WTC11 (cell line): Measurements from ENCODE around the gene SWAP70. TPM values are rescaled to one million over a fixed set of nuclear protein-coding genes. Genes with fewer than 3 reads are reported as not detected.

Experiments
- CREM ChIP-seq: sonication (generic); formaldehyde crosslinking; IDR thresholded peaks from 2 replicates; pipeline ENCODE4 v1.8.1; 2022; ENCODE audit warnings: mild to moderate bottlenecking, missing genetic modification reagents, moderate library complexity
- ELF4 ChIP-seq: sonication (generic); formaldehyde crosslinking; IDR thresholded peaks from 2 replicates; pipeline ENCODE4 v1.8.1; 2022; ENCODE audit warnings: low read depth, mild to moderate bottlenecking, moderate library complexity, missing genetic modification reagents
- FOXK1 ChIP-seq: sonication (generic); formaldehyde crosslinking; IDR thresholded peaks from 2 replicates; pipeline ENCODE4 v1.8.0; 2022; ENCODE audit warnings: mild to moderate bottlenecking, moderate library complexity, missing genetic modification reagents
- KAT7 ChIP-seq: sonication (generic); formaldehyde crosslinking; IDR thresholded peaks from 2 replicates; pipeline ENCODE4 v1.8.1; 2023; ENCODE audit warnings: missing genetic modification reagents, mild to moderate bottlenecking, borderline replicate concordance
- NR2C2 ChIP-seq: sonication (generic); formaldehyde crosslinking; IDR thresholded peaks from 2 replicates; pipeline ENCODE4 v1.8.0; 2022; ENCODE audit warnings: mild to moderate bottlenecking, missing genetic modification reagents
- OVOL2 ChIP-seq: fragments of 250-450 bp; sonication (Bioruptor Pico); IDR thresholded peaks from 2 replicates; pipeline ENCODE4 v1.9.0; 2021; ENCODE audit warnings: mild to moderate bottlenecking, borderline replicate concordance
- ZNF219 ChIP-seq: sonication (generic); formaldehyde crosslinking; IDR thresholded peaks from 2 replicates; pipeline ENCODE4 v1.8.0; 2023; ENCODE audit warnings: missing genetic modification reagents, mild to moderate bottlenecking, borderline replicate concordance
- total RNA-seq: library from RNA; stranded (reverse); gene quantifications from 3 replicates; pipeline ENCODE4 v1.2.3, GENCODE V29; 2021
- TF ChIP-seq, protein P1 (sequence below): sonication (generic); formaldehyde crosslinking; IDR thresholded peaks from 2 replicates; pipeline ENCODE4 v1.8.0; 2022; ENCODE audit warnings: missing genetic modification reagents
- TF ChIP-seq, protein P2 (sequence below): sonication (generic); formaldehyde crosslinking; IDR thresholded peaks from 2 replicates; pipeline ENCODE4 v1.8.0; 2022; ENCODE audit warnings: mild to moderate bottlenecking, missing genetic modification reagents
- TF ChIP-seq, protein P3 (sequence below): sonication (generic); formaldehyde crosslinking; conservative IDR thresholded peaks from 2 replicates; pipeline ENCODE4 v1.8.1; 2022; ENCODE audit warnings: mild to moderate bottlenecking, missing genetic modification reagents
- TF ChIP-seq, protein P4 (sequence below): sonication (generic); formaldehyde crosslinking; conservative IDR thresholded peaks from 2 replicates; pipeline ENCODE4 v1.8.1; 2023; ENCODE audit warnings: mild to moderate bottlenecking, low read depth, missing genetic modification reagents, moderate library complexity
- TF ChIP-seq, protein P5 (sequence below): fragments of 250-450 bp; sonication (Bioruptor Pico); IDR thresholded peaks from 2 replicates; pipeline ENCODE4 v1.9.0; 2021; ENCODE audit warnings: mild to moderate bottlenecking
- TF ChIP-seq, protein P6 (sequence below): sonication (generic); formaldehyde crosslinking; IDR thresholded peaks from 2 replicates; pipeline ENCODE4 v1.8.1; 2022; ENCODE audit warnings: low read depth, missing genetic modification reagents, borderline replicate concordance
- TF ChIP-seq, protein P7 (sequence below): sonication (generic); formaldehyde crosslinking; IDR thresholded peaks from 2 replicates; pipeline ENCODE4 v1.8.1; 2023; ENCODE audit warnings: mild to moderate bottlenecking, missing genetic modification reagents, borderline replicate concordance
- TF ChIP-seq, protein P8 (sequence below): fragments of 250-450 bp; sonication (Bioruptor Pico); conservative IDR thresholded peaks from 2 replicates; pipeline ENCODE4 v1.9.0; 2021; ENCODE audit warnings: mild to moderate bottlenecking

The SWAP70 gene
- total RNA-seq, 1 experiment from 2014 or later, result 24.1 TPM

DNA sequence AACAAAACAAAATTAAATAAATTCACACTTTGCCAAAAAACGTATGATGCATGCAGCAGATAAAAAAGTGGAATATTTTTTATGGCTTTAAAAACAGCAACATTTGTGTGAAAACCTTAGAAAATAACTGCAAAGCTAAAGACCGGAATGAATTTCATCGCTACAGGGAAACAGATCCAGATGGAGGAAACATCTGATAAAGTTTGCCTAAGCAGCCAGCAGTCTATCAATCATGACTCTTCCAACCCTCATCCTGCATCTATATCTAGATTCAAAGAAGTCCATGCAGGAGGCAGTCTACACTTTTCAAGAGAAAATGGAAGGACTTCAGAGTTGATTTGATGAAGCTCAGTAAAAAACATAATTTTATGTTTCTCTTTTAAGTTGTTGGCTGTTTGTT lies 126.8 kb downstream of the SWAP70 start (continued):
- TF ChIP-seq, protein P1, sequence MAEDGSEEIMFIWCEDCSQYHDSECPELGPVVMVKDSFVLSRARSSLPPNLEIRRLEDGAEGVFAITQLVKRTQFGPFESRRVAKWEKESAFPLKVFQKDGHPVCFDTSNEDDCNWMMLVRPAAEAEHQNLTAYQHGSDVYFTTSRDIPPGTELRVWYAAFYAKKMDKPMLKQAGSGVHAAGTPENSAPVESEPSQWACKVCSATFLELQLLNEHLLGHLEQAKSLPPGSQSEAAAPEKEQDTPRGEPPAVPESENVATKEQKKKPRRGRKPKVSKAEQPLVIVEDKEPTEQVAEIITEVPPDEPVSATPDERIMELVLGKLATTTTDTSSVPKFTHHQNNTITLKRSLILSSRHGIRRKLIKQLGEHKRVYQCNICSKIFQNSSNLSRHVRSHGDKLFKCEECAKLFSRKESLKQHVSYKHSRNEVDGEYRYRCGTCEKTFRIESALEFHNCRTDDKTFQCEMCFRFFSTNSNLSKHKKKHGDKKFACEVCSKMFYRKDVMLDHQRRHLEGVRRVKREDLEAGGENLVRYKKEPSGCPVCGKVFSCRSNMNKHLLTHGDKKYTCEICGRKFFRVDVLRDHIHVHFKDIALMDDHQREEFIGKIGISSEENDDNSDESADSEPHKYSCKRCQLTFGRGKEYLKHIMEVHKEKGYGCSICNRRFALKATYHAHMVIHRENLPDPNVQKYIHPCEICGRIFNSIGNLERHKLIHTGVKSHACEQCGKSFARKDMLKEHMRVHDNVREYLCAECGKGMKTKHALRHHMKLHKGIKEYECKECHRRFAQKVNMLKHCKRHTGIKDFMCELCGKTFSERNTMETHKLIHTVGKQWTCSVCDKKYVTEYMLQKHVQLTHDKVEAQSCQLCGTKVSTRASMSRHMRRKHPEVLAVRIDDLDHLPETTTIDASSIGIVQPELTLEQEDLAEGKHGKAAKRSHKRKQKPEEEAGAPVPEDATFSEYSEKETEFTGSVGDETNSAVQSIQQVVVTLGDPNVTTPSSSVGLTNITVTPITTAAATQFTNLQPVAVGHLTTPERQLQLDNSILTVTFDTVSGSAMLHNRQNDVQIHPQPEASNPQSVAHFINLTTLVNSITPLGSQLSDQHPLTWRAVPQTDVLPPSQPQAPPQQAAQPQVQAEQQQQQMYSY (CRISPR knock-in tag), result no peak
- TF ChIP-seq NR2C2 (CRISPR knock-in tag), result no peak
- TF ChIP-seq, protein P2, sequence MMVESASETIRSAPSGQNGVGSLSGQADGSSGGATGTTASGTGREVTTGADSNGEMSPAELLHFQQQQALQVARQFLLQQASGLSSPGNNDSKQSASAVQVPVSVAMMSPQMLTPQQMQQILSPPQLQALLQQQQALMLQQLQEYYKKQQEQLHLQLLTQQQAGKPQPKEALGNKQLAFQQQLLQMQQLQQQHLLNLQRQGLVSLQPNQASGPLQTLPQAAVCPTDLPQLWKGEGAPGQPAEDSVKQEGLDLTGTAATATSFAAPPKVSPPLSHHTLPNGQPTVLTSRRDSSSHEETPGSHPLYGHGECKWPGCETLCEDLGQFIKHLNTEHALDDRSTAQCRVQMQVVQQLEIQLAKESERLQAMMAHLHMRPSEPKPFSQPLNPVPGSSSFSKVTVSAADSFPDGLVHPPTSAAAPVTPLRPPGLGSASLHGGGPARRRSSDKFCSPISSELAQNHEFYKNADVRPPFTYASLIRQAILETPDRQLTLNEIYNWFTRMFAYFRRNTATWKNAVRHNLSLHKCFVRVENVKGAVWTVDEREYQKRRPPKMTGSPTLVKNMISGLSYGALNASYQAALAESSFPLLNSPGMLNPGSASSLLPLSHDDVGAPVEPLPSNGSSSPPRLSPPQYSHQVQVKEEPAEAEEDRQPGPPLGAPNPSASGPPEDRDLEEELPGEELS (CRISPR knock-in tag), result no peak
- TF ChIP-seq OVOL2 (CRISPR knock-in tag), result no peak
- TF ChIP-seq FOXK1 (CRISPR knock-in tag), result no peak
- no peak for TF ChIP-seq ZNF219 (CRISPR knock-in tag)
- TF ChIP-seq, protein P3, sequence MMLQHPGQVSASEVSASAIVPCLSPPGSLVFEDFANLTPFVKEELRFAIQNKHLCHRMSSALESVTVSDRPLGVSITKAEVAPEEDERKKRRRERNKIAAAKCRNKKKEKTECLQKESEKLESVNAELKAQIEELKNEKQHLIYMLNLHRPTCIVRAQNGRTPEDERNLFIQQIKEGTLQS, result no peak
- no peak for TF ChIP-seq CREM (CRISPR knock-in tag)
- TF ChIP-seq, protein P4, sequence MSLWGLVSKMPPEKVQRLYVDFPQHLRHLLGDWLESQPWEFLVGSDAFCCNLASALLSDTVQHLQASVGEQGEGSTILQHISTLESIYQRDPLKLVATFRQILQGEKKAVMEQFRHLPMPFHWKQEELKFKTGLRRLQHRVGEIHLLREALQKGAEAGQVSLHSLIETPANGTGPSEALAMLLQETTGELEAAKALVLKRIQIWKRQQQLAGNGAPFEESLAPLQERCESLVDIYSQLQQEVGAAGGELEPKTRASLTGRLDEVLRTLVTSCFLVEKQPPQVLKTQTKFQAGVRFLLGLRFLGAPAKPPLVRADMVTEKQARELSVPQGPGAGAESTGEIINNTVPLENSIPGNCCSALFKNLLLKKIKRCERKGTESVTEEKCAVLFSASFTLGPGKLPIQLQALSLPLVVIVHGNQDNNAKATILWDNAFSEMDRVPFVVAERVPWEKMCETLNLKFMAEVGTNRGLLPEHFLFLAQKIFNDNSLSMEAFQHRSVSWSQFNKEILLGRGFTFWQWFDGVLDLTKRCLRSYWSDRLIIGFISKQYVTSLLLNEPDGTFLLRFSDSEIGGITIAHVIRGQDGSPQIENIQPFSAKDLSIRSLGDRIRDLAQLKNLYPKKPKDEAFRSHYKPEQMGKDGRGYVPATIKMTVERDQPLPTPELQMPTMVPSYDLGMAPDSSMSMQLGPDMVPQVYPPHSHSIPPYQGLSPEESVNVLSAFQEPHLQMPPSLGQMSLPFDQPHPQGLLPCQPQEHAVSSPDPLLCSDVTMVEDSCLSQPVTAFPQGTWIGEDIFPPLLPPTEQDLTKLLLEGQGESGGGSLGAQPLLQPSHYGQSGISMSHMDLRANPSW (CRISPR knock-in tag), result no peak
- TF ChIP-seq, protein P5, sequence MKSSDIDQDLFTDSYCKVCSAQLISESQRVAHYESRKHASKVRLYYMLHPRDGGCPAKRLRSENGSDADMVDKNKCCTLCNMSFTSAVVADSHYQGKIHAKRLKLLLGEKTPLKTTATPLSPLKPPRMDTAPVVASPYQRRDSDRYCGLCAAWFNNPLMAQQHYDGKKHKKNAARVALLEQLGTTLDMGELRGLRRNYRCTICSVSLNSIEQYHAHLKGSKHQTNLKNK (CRISPR knock-in tag), result no peak
- TF ChIP-seq, protein P6, sequence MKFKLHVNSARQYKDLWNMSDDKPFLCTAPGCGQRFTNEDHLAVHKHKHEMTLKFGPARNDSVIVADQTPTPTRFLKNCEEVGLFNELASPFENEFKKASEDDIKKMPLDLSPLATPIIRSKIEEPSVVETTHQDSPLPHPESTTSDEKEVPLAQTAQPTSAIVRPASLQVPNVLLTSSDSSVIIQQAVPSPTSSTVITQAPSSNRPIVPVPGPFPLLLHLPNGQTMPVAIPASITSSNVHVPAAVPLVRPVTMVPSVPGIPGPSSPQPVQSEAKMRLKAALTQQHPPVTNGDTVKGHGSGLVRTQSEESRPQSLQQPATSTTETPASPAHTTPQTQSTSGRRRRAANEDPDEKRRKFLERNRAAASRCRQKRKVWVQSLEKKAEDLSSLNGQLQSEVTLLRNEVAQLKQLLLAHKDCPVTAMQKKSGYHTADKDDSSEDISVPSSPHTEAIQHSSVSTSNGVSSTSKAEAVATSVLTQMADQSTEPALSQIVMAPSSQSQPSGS (CRISPR knock-in tag), result no peak
- TF ChIP-seq ELF4, result no peak
- TF ChIP-seq KAT7 (CRISPR knock-in tag), result no peak
- TF ChIP-seq, protein P7, sequence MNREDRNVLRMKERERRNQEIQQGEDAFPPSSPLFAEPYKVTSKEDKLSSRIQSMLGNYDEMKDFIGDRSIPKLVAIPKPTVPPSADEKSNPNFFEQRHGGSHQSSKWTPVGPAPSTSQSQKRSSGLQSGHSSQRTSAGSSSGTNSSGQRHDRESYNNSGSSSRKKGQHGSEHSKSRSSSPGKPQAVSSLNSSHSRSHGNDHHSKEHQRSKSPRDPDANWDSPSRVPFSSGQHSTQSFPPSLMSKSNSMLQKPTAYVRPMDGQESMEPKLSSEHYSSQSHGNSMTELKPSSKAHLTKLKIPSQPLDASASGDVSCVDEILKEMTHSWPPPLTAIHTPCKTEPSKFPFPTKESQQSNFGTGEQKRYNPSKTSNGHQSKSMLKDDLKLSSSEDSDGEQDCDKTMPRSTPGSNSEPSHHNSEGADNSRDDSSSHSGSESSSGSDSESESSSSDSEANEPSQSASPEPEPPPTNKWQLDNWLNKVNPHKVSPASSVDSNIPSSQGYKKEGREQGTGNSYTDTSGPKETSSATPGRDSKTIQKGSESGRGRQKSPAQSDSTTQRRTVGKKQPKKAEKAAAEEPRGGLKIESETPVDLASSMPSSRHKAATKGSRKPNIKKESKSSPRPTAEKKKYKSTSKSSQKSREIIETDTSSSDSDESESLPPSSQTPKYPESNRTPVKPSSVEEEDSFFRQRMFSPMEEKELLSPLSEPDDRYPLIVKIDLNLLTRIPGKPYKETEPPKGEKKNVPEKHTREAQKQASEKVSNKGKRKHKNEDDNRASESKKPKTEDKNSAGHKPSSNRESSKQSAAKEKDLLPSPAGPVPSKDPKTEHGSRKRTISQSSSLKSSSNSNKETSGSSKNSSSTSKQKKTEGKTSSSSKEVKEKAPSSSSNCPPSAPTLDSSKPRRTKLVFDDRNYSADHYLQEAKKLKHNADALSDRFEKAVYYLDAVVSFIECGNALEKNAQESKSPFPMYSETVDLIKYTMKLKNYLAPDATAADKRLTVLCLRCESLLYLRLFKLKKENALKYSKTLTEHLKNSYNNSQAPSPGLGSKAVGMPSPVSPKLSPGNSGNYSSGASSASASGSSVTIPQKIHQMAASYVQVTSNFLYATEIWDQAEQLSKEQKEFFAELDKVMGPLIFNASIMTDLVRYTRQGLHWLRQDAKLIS (CRISPR knock-in tag), result no peak
- TF ChIP-seq, protein P8, sequence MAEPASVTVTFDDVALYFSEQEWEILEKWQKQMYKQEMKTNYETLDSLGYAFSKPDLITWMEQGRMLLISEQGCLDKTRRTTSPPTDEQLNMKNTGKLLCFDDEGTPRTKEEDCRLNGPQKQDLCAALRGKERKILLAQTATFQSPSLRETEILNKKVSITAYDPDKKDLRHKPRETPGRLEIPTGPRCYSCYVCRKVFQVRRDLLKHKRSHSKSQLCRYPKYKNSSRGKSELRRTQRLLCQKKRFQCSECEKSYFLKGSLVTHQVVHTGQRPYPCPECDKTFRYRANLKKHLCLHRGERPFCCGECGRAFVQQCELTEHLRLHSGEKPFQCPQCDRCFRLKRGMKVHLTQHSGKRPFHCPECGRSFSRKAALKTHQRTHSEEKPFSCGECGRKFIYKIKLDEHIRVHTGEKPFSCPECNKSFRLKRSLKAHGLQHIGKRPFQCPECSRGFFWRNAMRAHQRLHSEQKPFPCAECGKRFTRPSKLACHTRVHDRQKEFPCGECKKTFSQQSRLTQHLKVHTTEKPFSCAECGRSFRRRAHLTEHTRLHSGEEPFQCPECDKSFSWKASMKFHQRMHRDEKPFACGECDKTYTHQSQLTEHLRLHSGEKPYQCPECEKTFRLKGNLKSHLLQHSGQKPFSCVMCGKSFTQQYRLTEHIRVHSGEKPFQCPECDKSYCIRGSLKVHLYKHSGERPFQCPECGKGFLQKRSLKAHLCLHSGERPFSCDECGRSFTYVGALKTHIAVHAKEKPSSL, result no peak
- TF ChIP-seq, all 79 proteins: peak for 0
